ENCODE data around the gene PBX3.

- no peak for TF ChIP-seq POLR2A (IDR thresholded peaks at IDR 0.05)
- no peak for TF ChIP-seq CTCF (IDR thresholded peaks at IDR 0.05)
These were observed 267.6 kb downstream of the PBX3 start for GRCh38 chr9:126014726-126015125.
